CD4-positive, alpha-beta T cell treated with Interleukin-1 beta for 1 hour (primary cell): ENCODE results near the gene MYH2.
"Not testable (repeated sequence)": the region's sequence is repeated elsewhere in the genome, so short reads cannot be mapped to it uniquely, and the experiment has no call there.

Source experiments
- DNase-seq, 2 donors: peaks; one replicate each; pipeline ENCODE4 v3.0.0-alpha.2; 2020 to 2022

Gene MYH2

GRCh38 chr17:10549096-10549842, at the start of gene MYH2:
TSS of gene MYH2 (minus strand) at chr17:10549658. CDS start at chr17:10547920, 1,738 bp downstream.
- no peak for DNase-seq

- no peak for DNase-seq
These were observed 49.2 kb upstream of the MYH2 start for GRCh38 chr17:10598621-10599020.

GRCh38 chr17:10589553-10590145, 40.2 kb upstream of the MYH2 start:
- no peak for DNase-seq

GRCh38 chr17:10585529-10585928, 36.1 kb upstream of the MYH2 start:
- no peak for DNase-seq

- DNase-seq: no peak
These were observed 34.4 kb upstream of the MYH2 start for GRCh38 chr17:10583834-10584233.

- no peak for DNase-seq
These were observed 29.8 kb upstream of the MYH2 start for GRCh38 chr17:10579270-10579669.

- DNase-seq: no peak
These were observed 24.9 kb upstream of the MYH2 start for GRCh38 chr17:10574324-10574723.

GRCh38 chr17:10563991-10564660, 14.7 kb upstream of the MYH2 start:
- DNase-seq: no peak

- no peak for DNase-seq
These were observed 8.6 kb upstream of the MYH2 start for GRCh38 chr17:10558049-10558448.

GRCh38 chr17:10557422-10557821, 8.0 kb upstream of the MYH2 start:
- no peak for DNase-seq

- no peak for DNase-seq
These were observed 7.0 kb upstream of the MYH2 start for GRCh38 chr17:10556301-10557005.

GRCh38 chr17:10550014-10550413, 556 bp upstream of the MYH2 start:
- no peak for DNase-seq

- no peak for DNase-seq
These were observed 2.1 kb downstream of the MYH2 start for GRCh38 chr17:10547351-10547750.

- not testable (repeated sequence) for DNase-seq
These were observed 6.0 kb downstream of the MYH2 start for GRCh38 chr17:10543486-10543885.

GRCh38 chr17:10541179-10541578, 8.3 kb downstream of the MYH2 start:
- DNase-seq: not testable (repeated sequence)

GRCh38 chr17:10532026-10532425, 17.4 kb downstream of the MYH2 start:
- DNase-seq: no peak

- no peak for DNase-seq
These were observed 22.0 kb downstream of the MYH2 start for GRCh38 chr17:10527419-10527818.

GRCh38 chr17:10526517-10526916, 22.9 kb downstream of the MYH2 start:
- DNase-seq: no peak

- DNase-seq: no peak
These were observed 26.4 kb downstream of the MYH2 start for GRCh38 chr17:10523064-10523463.

- no peak for DNase-seq
These were observed 27.5 kb downstream of the MYH2 start for GRCh38 chr17:10521949-10522348.

- DNase-seq: no peak
These were observed 31.0 kb downstream of the MYH2 start, which contains the start of gene MYH1 for GRCh38 chr17:10518271-10519037. TSS of gene MYH1 (minus strand) at chr17:10518542. CDS start at chr17:10516642, 1,900 bp downstream.

GRCh38 chr17:10516638-10517037, 32.8 kb downstream of the MYH2 start:
- DNase-seq: no peak

- DNase-seq: no peak
These were observed 33.4 kb downstream of the MYH2 start for GRCh38 chr17:10516065-10516464.
